Measurements from ENCODE around the gene PPP2R2D.

Gene PPP2R2D

DNA sequence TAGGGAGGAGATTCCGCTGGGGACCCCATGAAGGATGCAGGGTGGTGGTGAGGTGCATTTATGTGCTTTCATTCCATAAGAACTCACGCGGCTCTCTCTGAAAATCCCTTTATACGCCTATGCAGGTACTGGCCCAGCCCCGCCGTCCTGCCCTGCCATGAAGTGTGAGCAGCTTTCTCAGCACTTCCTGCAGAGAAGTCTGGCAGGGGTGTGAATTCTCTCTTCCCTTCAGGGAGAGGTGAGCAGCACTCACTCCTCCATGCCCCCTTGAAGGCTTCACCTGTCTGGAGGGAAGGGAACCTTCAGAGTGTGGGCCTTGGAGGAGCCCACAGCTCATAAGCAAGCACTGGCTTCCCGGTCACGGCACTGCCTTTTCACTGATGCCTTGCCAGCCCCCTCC, 34.0 kb downstream of the PPP2R2D start:
- CTCF ChIA-PET: interaction anchor here (1.2 kb wide), 1 partner anchor 35 kb away, joined by 4 read pairs; no protein-coding TSS in a partner anchor
- 91% methylated on average over 3 of the region's 8 CpGs for WGBS (ENCODE audit: insufficient coverage)
- Histone ChIP-seq H3K27me3 (replicated peaks in 2 of 5; ENCODE audit: control insufficient read depth in 4 of 5, insufficient read depth in 5 of 5, low read length in 4 of 5) (no peaks in the 10 kb centered on the region), H3K27ac (ENCODE audit: insufficient read depth in 1 of 2, low read depth in 1 of 2, low read length in 2 of 2, poor library complexity in 1 of 2, severe bottlenecking in 2 of 2) (no peak overlapping the region), H3K4me1 (ENCODE audit: control extremely low read depth in 1 of 4, control insufficient read depth in 4 of 4, insufficient read depth in 4 of 4, low read length in 3 of 4) (peaks cover 0 to 18% (median 7%) of the 10 kb centered on the region in 4 experiments), H3K36me3 (ENCODE audit: control insufficient read depth in 4 of 4, insufficient read depth in 4 of 4, low read length in 3 of 4) (peaks cover 0 to 35% (median 16%) of the 10 kb centered on the region in 4 experiments), H3K4me3 (ENCODE audit: control insufficient read depth in 1 of 7, extremely low read depth in 1 of 7, insufficient read depth in 4 of 7, low read depth in 2 of 7, low read length in 6 of 7) (no peak overlapping the region), H3K9me3 (ENCODE audit: control extremely low read depth in 1 of 5, control insufficient read depth in 4 of 5, insufficient read depth in 2 of 5, low read depth in 1 of 5, low read length in 4 of 5) (no peaks in the 10 kb centered on the region)
- POLR2A ChIA-PET: no interaction called here
- no peak for DNase-seq

DNA sequence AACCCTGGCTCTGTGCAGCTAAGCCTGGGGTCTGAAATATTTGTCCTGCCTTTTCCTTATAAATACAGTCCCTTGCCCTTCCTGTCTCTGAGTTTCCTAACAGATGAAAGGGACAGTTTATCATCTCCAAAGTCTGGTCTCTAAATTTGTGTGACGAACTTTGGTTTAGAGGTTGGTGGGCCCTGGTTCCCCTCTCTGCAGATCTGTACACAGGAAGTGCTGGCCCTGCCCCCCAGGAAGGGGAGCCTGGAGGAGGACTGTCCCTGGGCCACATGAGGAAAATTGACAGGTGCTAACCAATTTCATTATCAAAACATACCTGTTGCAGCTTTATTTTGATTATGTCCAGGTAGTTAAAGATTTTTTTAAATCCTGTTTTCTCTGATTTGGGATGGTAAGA, 34.5 kb downstream of the PPP2R2D start:
- no peaks in the 10 kb centered on the region for H3K27me3 ChIP-seq (replicated peaks in 2 of 5; ENCODE audit: control insufficient read depth in 4 of 5, insufficient read depth in 5 of 5, low read length in 4 of 5)
- CTCF ChIA-PET: interaction anchor here (1.2 kb wide), 1 partner anchor 35 kb away, joined by 4 read pairs; no protein-coding TSS in a partner anchor
- H3K4me1 ChIP-seq (ENCODE audit: control extremely low read depth in 1 of 4, control insufficient read depth in 4 of 4, insufficient read depth in 4 of 4, low read length in 3 of 4): peaks cover 0 to 14% (median 7%) of the 10 kb centered on the region in 4 experiments
- no peak overlapping the region for H3K4me3 ChIP-seq (ENCODE audit: control insufficient read depth in 1 of 7, extremely low read depth in 1 of 7, insufficient read depth in 4 of 7, low read depth in 2 of 7, low read length in 6 of 7)
- POLR2A ChIA-PET: no interaction called here
- H3K9me3 ChIP-seq (ENCODE audit: control extremely low read depth in 1 of 5, control insufficient read depth in 4 of 5, insufficient read depth in 2 of 5, low read depth in 1 of 5, low read length in 4 of 5): no peaks in the 10 kb centered on the region
- WGBS (ENCODE audit: insufficient coverage): no CpG with 5 or more reads among the region's 1 CpG
- no peak overlapping the region for H3K27ac ChIP-seq (ENCODE audit: insufficient read depth in 1 of 2, low read depth in 1 of 2, low read length in 2 of 2, poor library complexity in 1 of 2, severe bottlenecking in 2 of 2)
- H3K36me3 ChIP-seq (ENCODE audit: control insufficient read depth in 4 of 4, insufficient read depth in 4 of 4, low read length in 3 of 4): peaks cover 0 to 34% (median 18%) of the 10 kb centered on the region in 4 experiments
- no peak for DNase-seq

DNA sequence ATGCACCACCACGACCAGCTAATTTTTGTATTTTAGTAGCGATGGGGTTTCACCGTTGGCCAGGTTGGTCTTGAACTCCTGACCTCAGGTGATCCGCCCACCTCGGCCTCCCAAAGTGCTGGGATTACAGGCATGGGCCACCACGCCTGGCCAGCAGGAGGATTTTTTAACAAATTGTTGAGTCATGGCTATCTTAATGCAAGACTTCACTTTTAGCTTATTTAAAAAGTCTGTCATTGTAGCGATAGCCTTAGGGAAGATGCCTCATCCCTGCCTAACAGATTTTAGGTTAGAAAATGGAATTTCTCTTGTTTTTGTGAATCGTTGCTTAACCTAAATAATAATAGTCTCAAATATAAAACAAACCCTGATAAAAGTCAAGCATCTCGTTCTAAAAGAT, 35.5 kb downstream of the PPP2R2D start:
- Histone ChIP-seq H3K9me3 (ENCODE audit: control extremely low read depth in 1 of 5, control insufficient read depth in 4 of 5, insufficient read depth in 2 of 5, low read depth in 1 of 5, low read length in 4 of 5) (no peaks in the 10 kb centered on the region), H3K36me3 (ENCODE audit: control insufficient read depth in 4 of 4, insufficient read depth in 4 of 4, low read length in 3 of 4) (peaks cover 2 to 38% (median 28%) of the 10 kb centered on the region in 4 experiments), H3K4me1 (ENCODE audit: control extremely low read depth in 1 of 4, control insufficient read depth in 4 of 4, insufficient read depth in 4 of 4, low read length in 3 of 4) (peaks cover 0 to 13% (median 7%) of the 10 kb centered on the region in 4 experiments), H3K27ac (ENCODE audit: insufficient read depth in 1 of 2, low read depth in 1 of 2, low read length in 2 of 2, poor library complexity in 1 of 2, severe bottlenecking in 2 of 2) (no peak overlapping the region), H3K27me3 (replicated peaks in 2 of 5; ENCODE audit: control insufficient read depth in 4 of 5, insufficient read depth in 5 of 5, low read length in 4 of 5) (no peaks in the 10 kb centered on the region), H3K4me3 (ENCODE audit: control insufficient read depth in 1 of 7, extremely low read depth in 1 of 7, insufficient read depth in 4 of 7, low read depth in 2 of 7, low read length in 6 of 7) (no peak overlapping the region)
- WGBS (ENCODE audit: insufficient coverage): 97% methylated on average over 7 of the region's 9 CpGs
- DNase-seq: no peak
- ChIA-PET POLR2A (interaction anchor here (1.0 kb wide), 1 partner anchor 22 kb away, joined by 3 read pairs; no protein-coding TSS in a partner anchor), CTCF (interaction anchor here (1.1 kb wide), 1 partner anchor 50 kb away, joined by 3 read pairs; no protein-coding TSS in a partner anchor)

DNA sequence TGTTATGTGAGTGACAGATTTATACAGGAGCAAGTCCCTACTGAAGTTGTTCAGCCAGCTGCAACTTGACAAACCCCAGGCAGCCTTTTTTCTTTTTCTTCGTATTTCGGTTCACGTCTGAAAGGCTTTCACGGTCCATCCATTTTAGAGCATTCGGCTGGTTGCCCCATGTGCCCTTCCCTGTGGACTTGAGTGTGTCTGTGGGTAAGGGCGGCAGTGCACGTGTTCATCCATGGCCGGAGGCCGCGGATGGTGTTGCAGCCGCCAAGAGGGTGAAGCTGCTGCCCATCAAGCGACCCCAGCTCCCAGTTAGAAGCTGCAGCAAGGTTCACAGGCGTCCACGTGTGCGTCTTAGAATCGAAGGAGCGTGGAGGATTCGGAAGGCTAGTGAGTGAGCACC, 35.9 kb downstream of the PPP2R2D start:
- CTCF ChIA-PET: interaction anchor here (1.1 kb wide), 1 partner anchor 51 kb away, joined by 3 read pairs; no protein-coding TSS in a partner anchor
- Histone ChIP-seq H3K36me3 (ENCODE audit: control insufficient read depth in 4 of 4, insufficient read depth in 4 of 4, low read length in 3 of 4) (peaks cover 2 to 42% (median 32%) of the 10 kb centered on the region in 4 experiments), H3K27ac (ENCODE audit: insufficient read depth in 1 of 2, low read depth in 1 of 2, low read length in 2 of 2, poor library complexity in 1 of 2, severe bottlenecking in 2 of 2) (no peak overlapping the region), H3K4me3 (ENCODE audit: control insufficient read depth in 1 of 7, extremely low read depth in 1 of 7, insufficient read depth in 4 of 7, low read depth in 2 of 7, low read length in 6 of 7) (no peak overlapping the region), H3K27me3 (replicated peaks in 2 of 5; ENCODE audit: control insufficient read depth in 4 of 5, insufficient read depth in 5 of 5, low read length in 4 of 5) (no peaks in the 10 kb centered on the region), H3K4me1 (ENCODE audit: control extremely low read depth in 1 of 4, control insufficient read depth in 4 of 4, insufficient read depth in 4 of 4, low read length in 3 of 4) (peaks cover 0 to 13% (median 7%) of the 10 kb centered on the region in 4 experiments), H3K9me3 (ENCODE audit: control extremely low read depth in 1 of 5, control insufficient read depth in 4 of 5, insufficient read depth in 2 of 5, low read depth in 1 of 5, low read length in 4 of 5) (no peaks in the 10 kb centered on the region)
- POLR2A ChIA-PET: interaction anchor here (1.0 kb wide), 1 partner anchor 23 kb away, joined by 3 read pairs; no protein-coding TSS in a partner anchor
- WGBS (ENCODE audit: insufficient coverage): 96% methylated on average over 16 of the region's 18 CpGs
- no peak for DNase-seq

DNA sequence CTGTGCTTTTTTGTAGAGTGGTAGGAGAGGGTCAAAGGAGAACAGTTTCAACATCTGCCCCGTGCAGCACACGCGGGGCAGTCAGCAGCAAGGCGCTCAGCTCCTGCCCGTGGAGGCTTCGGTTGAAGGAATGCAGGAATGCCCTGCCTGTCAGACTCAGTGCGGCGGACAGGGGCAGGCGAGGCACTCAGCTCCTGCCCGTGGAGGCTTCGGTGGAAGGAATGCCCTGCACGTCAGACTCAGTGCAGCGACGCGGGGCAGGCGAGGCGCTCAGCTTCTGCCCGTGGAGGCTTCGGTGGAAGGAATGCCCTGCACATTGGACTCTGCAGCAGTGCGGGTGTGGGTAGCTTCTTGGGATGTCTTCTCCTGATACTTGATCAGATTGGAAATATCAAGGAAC, 37.0 kb downstream of the PPP2R2D start:
- CTCF ChIA-PET: no interaction called here
- WGBS (ENCODE audit: insufficient coverage): 94% methylated on average over 17 of the region's 20 CpGs
- Histone ChIP-seq H3K36me3 (ENCODE audit: control insufficient read depth in 4 of 4, insufficient read depth in 4 of 4, low read length in 3 of 4) (peaks cover 2 to 48% (median 36%) of the 10 kb centered on the region in 4 experiments), H3K27ac (ENCODE audit: insufficient read depth in 1 of 2, low read depth in 1 of 2, low read length in 2 of 2, poor library complexity in 1 of 2, severe bottlenecking in 2 of 2) (no peak overlapping the region), H3K4me1 (ENCODE audit: control extremely low read depth in 1 of 4, control insufficient read depth in 4 of 4, insufficient read depth in 4 of 4, low read length in 3 of 4) (peaks cover 0 to 13% (median 7%) of the 10 kb centered on the region in 4 experiments), H3K27me3 (replicated peaks in 2 of 5; ENCODE audit: control insufficient read depth in 4 of 5, insufficient read depth in 5 of 5, low read length in 4 of 5) (no peaks in the 10 kb centered on the region), H3K4me3 (ENCODE audit: control insufficient read depth in 1 of 7, extremely low read depth in 1 of 7, insufficient read depth in 4 of 7, low read depth in 2 of 7, low read length in 6 of 7) (no peak overlapping the region), H3K9me3 (ENCODE audit: control extremely low read depth in 1 of 5, control insufficient read depth in 4 of 5, insufficient read depth in 2 of 5, low read depth in 1 of 5, low read length in 4 of 5) (no peaks in the 10 kb centered on the region)
- DNase-seq: no peak
- POLR2A ChIA-PET: no interaction called here

DNA sequence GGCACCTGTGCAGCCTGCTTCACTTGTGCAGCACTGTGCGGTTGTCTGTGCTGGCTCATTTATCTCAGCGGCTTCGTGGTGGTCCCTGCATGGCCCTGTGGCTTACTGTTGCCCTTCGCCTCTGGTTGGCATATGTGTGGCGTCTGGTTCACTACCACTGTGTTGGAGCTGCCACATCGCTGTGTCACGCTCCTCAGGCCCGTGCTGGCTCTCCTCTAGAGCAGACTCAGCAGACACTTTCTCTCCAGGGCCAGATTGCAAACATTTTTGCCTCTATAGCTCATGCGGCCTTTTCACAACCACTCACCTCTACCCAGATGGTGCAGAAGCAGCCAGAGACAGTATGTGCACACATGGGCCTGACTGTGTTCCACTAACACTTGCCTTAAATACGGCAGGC, 37.9 kb downstream of the PPP2R2D start:
- POLR2A ChIA-PET: no interaction called here
- Histone ChIP-seq H3K4me1 (ENCODE audit: control extremely low read depth in 1 of 4, control insufficient read depth in 4 of 4, insufficient read depth in 4 of 4, low read length in 3 of 4) (peaks cover 0 to 13% (median 7%) of the 10 kb centered on the region in 4 experiments), H3K9me3 (ENCODE audit: control extremely low read depth in 1 of 5, control insufficient read depth in 4 of 5, insufficient read depth in 2 of 5, low read depth in 1 of 5, low read length in 4 of 5) (no peaks in the 10 kb centered on the region), H3K27me3 (replicated peaks in 2 of 5; ENCODE audit: control insufficient read depth in 4 of 5, insufficient read depth in 5 of 5, low read length in 4 of 5) (no peaks in the 10 kb centered on the region), H3K4me3 (ENCODE audit: control insufficient read depth in 1 of 7, extremely low read depth in 1 of 7, insufficient read depth in 4 of 7, low read depth in 2 of 7, low read length in 6 of 7) (no peak overlapping the region), H3K27ac (ENCODE audit: insufficient read depth in 1 of 2, low read depth in 1 of 2, low read length in 2 of 2, poor library complexity in 1 of 2, severe bottlenecking in 2 of 2) (no peak overlapping the region), H3K36me3 (ENCODE audit: control insufficient read depth in 4 of 4, insufficient read depth in 4 of 4, low read length in 3 of 4) (peaks cover 2 to 54% (median 38%) of the 10 kb centered on the region in 4 experiments)
- DNase-seq: no peak
- 100% methylated on average over 8 of the region's 10 CpGs for WGBS (ENCODE audit: insufficient coverage)
- CTCF ChIA-PET: no interaction called here

DNA sequence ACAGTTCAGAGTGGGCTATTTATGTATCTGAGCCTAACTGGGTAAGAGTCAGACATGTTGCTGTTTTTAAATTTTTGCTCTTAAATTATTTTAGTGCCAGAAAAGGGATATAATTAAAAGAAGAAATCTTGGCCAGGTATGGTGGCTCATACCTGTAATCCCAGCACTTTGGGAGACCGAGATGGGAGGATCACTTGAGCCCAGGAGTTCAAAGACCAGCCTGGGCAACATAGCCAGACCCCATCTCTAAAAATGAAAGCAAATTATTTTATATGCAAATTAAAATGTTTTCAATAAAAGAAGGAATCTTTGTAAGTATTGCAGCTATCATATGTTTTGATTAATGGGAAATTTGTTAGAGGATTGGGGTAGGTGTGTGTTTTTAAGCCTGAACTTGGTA, 41.6 kb downstream of the PPP2R2D start:
- H3K27ac ChIP-seq (ENCODE audit: insufficient read depth in 1 of 2, low read depth in 1 of 2, low read length in 2 of 2, poor library complexity in 1 of 2, severe bottlenecking in 2 of 2): no peak overlapping the region
- no peaks in the 10 kb centered on the region for H3K9me3 ChIP-seq (ENCODE audit: control extremely low read depth in 1 of 5, control insufficient read depth in 4 of 5, insufficient read depth in 2 of 5, low read depth in 1 of 5, low read length in 4 of 5)
- ChIA-PET CTCF (interaction anchor here (1.0 to 1.2 kb wide), 2 partner anchors 12 to 57 kb away, joined by 3 to 4 read pairs; no protein-coding TSS in a partner anchor), POLR2A (no interaction called here)
- no peaks in the 10 kb centered on the region for H3K27me3 ChIP-seq (replicated peaks in 2 of 5; ENCODE audit: control insufficient read depth in 4 of 5, insufficient read depth in 5 of 5, low read length in 4 of 5)
- no peaks in the 10 kb centered on the region for H3K4me1 ChIP-seq (ENCODE audit: control extremely low read depth in 1 of 4, control insufficient read depth in 4 of 4, insufficient read depth in 4 of 4, low read length in 3 of 4)
- peaks cover 2 to 79% (median 53%) of the 10 kb centered on the region in 4 experiments for H3K36me3 ChIP-seq (ENCODE audit: control insufficient read depth in 4 of 4, insufficient read depth in 4 of 4, low read length in 3 of 4)
- WGBS (ENCODE audit: insufficient coverage): no CpG with 5 or more reads among the region's 1 CpG
- no peak for DNase-seq
- H3K4me3 ChIP-seq (ENCODE audit: control insufficient read depth in 1 of 7, extremely low read depth in 1 of 7, insufficient read depth in 4 of 7, low read depth in 2 of 7, low read length in 6 of 7): no peak overlapping the region

All from common myeloid progenitor, CD34-positive (primary cell).